HEK293 (cell line): ENCODE measurements around the gene XCL1.

ENCODE experiments used
- KLF16 ChIP-seq: fragments of 450-650 bp; formaldehyde crosslinking; IDR thresholded peaks from 2 replicates; pipeline ENCODE4 v1.5.1; 2017; ENCODE audit warnings: missing biosample characterization, missing genetic modification characterization
- KLF9 ChIP-seq: fragments of 450-650 bp; formaldehyde crosslinking; IDR thresholded peaks from 2 replicates; pipeline ENCODE4 v1.5.1; 2016; ENCODE audit warnings: missing biosample characterization, missing genetic modification characterization, low read depth
- MEIS1 ChIP-seq: sonication (generic); formaldehyde crosslinking; IDR thresholded peaks from 2 replicates; pipeline ENCODE4 v1.8.1; 2022; ENCODE audit warnings: missing genetic modification reagents, mild to moderate bottlenecking, borderline replicate concordance
- OSR2 ChIP-seq: fragments of 450-650 bp; formaldehyde crosslinking; IDR thresholded peaks from 2 replicates; pipeline ENCODE4 v1.5.1; 2016; ENCODE audit warnings: missing biosample characterization, missing genetic modification characterization
- PATZ1 ChIP-seq: fragments of 450-650 bp; formaldehyde crosslinking; IDR thresholded peaks from 2 replicates; pipeline ENCODE4 v1.5.1; 2016; ENCODE audit warnings: missing biosample characterization, missing genetic modification characterization
- SP2 ChIP-seq: fragments of 450-650 bp; formaldehyde crosslinking; IDR thresholded peaks from 2 replicates; pipeline ENCODE4 v1.5.1; 2016; ENCODE audit warnings: missing biosample characterization, missing genetic modification characterization
- SP7 ChIP-seq: fragments of 450-650 bp; formaldehyde crosslinking; IDR thresholded peaks from 2 replicates; pipeline ENCODE4 v1.5.1; 2016; ENCODE audit warnings: missing biosample characterization, missing genetic modification characterization
- TRIM28 ChIP-seq: IDR thresholded peaks from 2 replicates; pipeline ENCODE4 v1.6.1; 2011; ENCODE audit warnings: low read length, control low read depth, borderline replicate concordance
- TSHZ1 ChIP-seq: fragments of 450-650 bp; formaldehyde crosslinking; IDR thresholded peaks from 2 replicates; pipeline ENCODE4 v1.5.1; 2016; ENCODE audit warnings: missing biosample characterization, missing genetic modification characterization, borderline replicate concordance
- ZBTB44 ChIP-seq: fragments of 450-650 bp; IDR thresholded peaks from 2 replicates; pipeline ENCODE4 v1.5.1; 2018; ENCODE audit warnings: missing biosample characterization, mild to moderate bottlenecking, missing genetic modification characterization
- ZEB2 ChIP-seq: fragments of 450-650 bp; formaldehyde crosslinking; IDR thresholded peaks from 2 replicates; pipeline ENCODE4 v1.5.1; 2016; ENCODE audit warnings: missing biosample characterization, missing genetic modification characterization
- ZFP69B ChIP-seq: fragments of 450-650 bp; formaldehyde crosslinking; IDR thresholded peaks from 2 replicates; pipeline ENCODE4 v1.5.1; 2016; ENCODE audit warnings: missing biosample characterization, missing genetic modification characterization
- ZIC2 ChIP-seq: fragments of 450-650 bp; formaldehyde crosslinking; IDR thresholded peaks from 2 replicates; pipeline ENCODE4 v1.5.1; 2016; ENCODE audit warnings: missing biosample characterization, missing genetic modification characterization
- ZNF121 ChIP-seq: fragments of 450-650 bp; formaldehyde crosslinking; IDR thresholded peaks from 2 replicates; pipeline ENCODE4 v1.5.1; 2016; ENCODE audit warnings: missing biosample characterization, missing genetic modification characterization
- ZNF148 ChIP-seq: fragments of 450-650 bp; formaldehyde crosslinking; IDR thresholded peaks from 2 replicates; pipeline ENCODE4 v1.5.0; 2017; ENCODE audit warnings: missing biosample characterization, missing genetic modification characterization, borderline replicate concordance
- ZNF175 ChIP-seq: fragments of 450-650 bp; formaldehyde crosslinking; IDR thresholded peaks from 2 replicates; pipeline ENCODE4 v1.5.1; 2016; ENCODE audit warnings: missing biosample characterization, missing genetic modification characterization
- ZNF184 ChIP-seq: fragments of 450-650 bp; IDR thresholded peaks from 2 replicates; pipeline ENCODE4 v1.5.1; 2018; ENCODE audit warnings: missing biosample characterization, mild to moderate bottlenecking, missing genetic modification characterization
- ZNF223 ChIP-seq: fragments of 450-650 bp; formaldehyde crosslinking; IDR thresholded peaks from 2 replicates; pipeline ENCODE4 v1.5.1; 2016; ENCODE audit warnings: missing biosample characterization, missing genetic modification characterization
- ZNF366 ChIP-seq: fragments of 450-650 bp; formaldehyde crosslinking; conservative IDR thresholded peaks from 2 replicates; pipeline ENCODE4 v1.5.1; 2016; ENCODE audit warnings: missing biosample characterization, missing genetic modification characterization
- ZNF488 ChIP-seq: fragments of 450-650 bp; formaldehyde crosslinking; IDR thresholded peaks from 2 replicates; pipeline ENCODE4 v1.5.1; 2016; ENCODE audit warnings: missing biosample characterization, missing genetic modification characterization
- ZNF501 ChIP-seq: fragments of 450-650 bp; formaldehyde crosslinking; IDR thresholded peaks from 2 replicates; pipeline ENCODE4 v1.5.1; 2016; ENCODE audit warnings: missing biosample characterization, missing genetic modification characterization
- ZNF548 ChIP-seq: fragments of 450-650 bp; formaldehyde crosslinking; IDR thresholded peaks from 2 replicates; pipeline ENCODE4 v1.5.1; 2016; ENCODE audit warnings: missing biosample characterization, missing genetic modification characterization
- ZNF629 ChIP-seq: fragments of 450-650 bp; formaldehyde crosslinking; IDR thresholded peaks from 2 replicates; pipeline ENCODE4 v1.5.1; 2017; ENCODE audit warnings: missing biosample characterization, missing genetic modification characterization
- ZNF639 ChIP-seq: fragments of 450-650 bp; formaldehyde crosslinking; IDR thresholded peaks from 2 replicates; pipeline ENCODE4 v1.5.1; 2016; ENCODE audit warnings: missing biosample characterization, missing genetic modification characterization
- ZNF843 ChIP-seq: fragments of 450-650 bp; formaldehyde crosslinking; IDR thresholded peaks from 2 replicates; pipeline ENCODE4 v1.5.1; 2016; ENCODE audit warnings: missing biosample characterization, missing genetic modification characterization
- ZSCAN4 ChIP-seq: fragments of 450-650 bp; formaldehyde crosslinking; IDR thresholded peaks from 2 replicates; pipeline ENCODE4 v1.5.1; 2017; ENCODE audit warnings: missing biosample characterization, missing genetic modification characterization
- ZXDB ChIP-seq: fragments of 450-650 bp; formaldehyde crosslinking; IDR thresholded peaks from 2 replicates; pipeline ENCODE4 v1.5.1; 2016; ENCODE audit warnings: missing biosample characterization, missing genetic modification characterization

XCL1 gene

GRCh38 chr1:168613691-168614231 lies 37.4 kb downstream of the XCL1 start (continued):
- TF ChIP-seq ZNF488 (peak; percentile 55; the same call in 1 of the 2 replicates), ZNF548 (no peak), ZNF366 (tag by site-specific recombination) (peak; percentile 76), ZBTB44 (tag by site-specific recombination) (peak; percentile 67; the same call in 1 of the 2 replicates), SP7 (tag by site-specific recombination) (peak; percentile 86), KLF9 (tag by site-specific recombination) (no peak), ZNF175 (tag by site-specific recombination) (no peak), ZNF629 (peak; percentile 59), ZNF148 (tag by site-specific recombination) (no peak), ZNF121 (tag by site-specific recombination) (no peak), TSHZ1 (tag by site-specific recombination) (peak; percentile 73), OSR2 (peak; percentile 66), ZNF639 (no peak), SP2 (peak; percentile 38), ZNF843 (peak; percentile 86), MEIS1 (peak; percentile 61; the same call in 1 of the 2 replicates), PATZ1 (peak; percentile 49; the same call in 1 of the 2 replicates), KLF16 (tag by site-specific recombination) (no peak), TRIM28 (peak; percentile 76), ZNF184 (tag by site-specific recombination) (0 out of 2 replicates have a peak, but pooled peaks have one; percentile 53), ZFP69B (tag by site-specific recombination) (0 out of 2 replicates have a peak, but pooled peaks have one; percentile 26), ZXDB (tag by site-specific recombination) (peak; percentile 38; the same call in 1 of the 2 replicates), ZSCAN4 (tag by site-specific recombination) (peak; percentile 64), ZEB2 (peak; percentile 76; the same call in 1 of the 2 replicates), ZNF223 (tag by site-specific recombination) (no peak), ZNF501 (peak; percentile 58; the same call in 1 of the 2 replicates), ZIC2 (tag by site-specific recombination) (peak; percentile 58)
